Esophagus muscularis mucosa (tissue), 3 donors: ENCODE data around the gene TMEM130.

Experiments used
- CTCF ChIP-seq, 3 experiments: fragments of 200-600 bp in 2 of 3; fragments of 450-650 bp in 1 of 3; sonication (generic) in 2 of 3; IDR thresholded peaks; one replicate each; pipeline ENCODE4 v1.5.1; 2017 to 2019; ENCODE audit warnings: antibody characterized with exemption in 3 of 3, mild to moderate bottlenecking in 2 of 3, moderate library complexity in 1 of 3
- EP300 ChIP-seq: sonication (generic); formaldehyde crosslinking; IDR thresholded peaks from one replicate; pipeline ENCODE4 v1.6.1; 2017; ENCODE audit warnings: antibody characterized with exemption

GRCh38 chr7:98863601-98864000 is 6.2 kb downstream of the TMEM130 start:
- no peak for TF ChIP-seq CTCF (IDR thresholded peaks at IDR 0.05)
- no peak for TF ChIP-seq EP300
